Neural progenitor cell (in vitro differentiated cells): Measurements from ENCODE around the gene CPNE1. TPM values are rescaled to one million over a fixed set of nuclear protein-coding genes. Genes with fewer than 3 reads are reported as not detected.

ENCODE experiments used
- DNase-seq: peaks from one replicate; pipeline ENCODE4 v3.0.0-alpha.2; 2016; ENCODE audit warnings: low spot score
- H2AFZ ChIP-seq: fragments of 200-600 bp; sonication (generic); replicated peaks from 2 replicates; pipeline ENCODE4 v1.6.1; 2016; ENCODE audit warnings: antibody characterized with exemption
- H3F3A ChIP-seq: fragments of 200-600 bp; sonication (generic); 2 replicates; pipeline ENCODE4 v1.6.1; 2016; ENCODE audit warnings: antibody characterized with exemption, low read depth
- H3K27ac ChIP-seq: fragments of 200-600 bp; sonication (generic); 2 replicates; pipeline ENCODE4 v1.5.1; 2016; ENCODE audit warnings: mild to moderate bottlenecking
- H3K27me3 ChIP-seq: fragments of 200-600 bp; sonication (generic); 2 replicates; pipeline ENCODE4 v1.6.1; 2016; ENCODE audit warnings: mild to moderate bottlenecking, moderate library complexity
- H3K36me3 ChIP-seq: fragments of 200-600 bp; sonication (generic); 2 replicates; pipeline ENCODE4 v1.5.1; 2016
- H3K4me1 ChIP-seq: fragments of 200-600 bp; sonication (generic); 2 replicates; pipeline ENCODE4 v1.6.1; 2016; ENCODE audit warnings: mixed run types
- H3K4me2 ChIP-seq: fragments of 200-600 bp; sonication (generic); 2 replicates; pipeline ENCODE4 v1.6.1; 2016
- H3K4me3 ChIP-seq: fragments of 200-600 bp; sonication (generic); 2 replicates; pipeline ENCODE4 v1.5.1; 2016
- H3K79me2 ChIP-seq: fragments of 200-600 bp; sonication (generic); 2 replicates; pipeline ENCODE4 v1.6.1; 2016; ENCODE audit warnings: low read depth
- H3K9ac ChIP-seq: fragments of 200-600 bp; sonication (generic); 2 replicates; pipeline ENCODE4 v1.6.1; 2016
- H3K9me3 ChIP-seq: fragments of 200-600 bp; sonication (generic); 2 replicates; pipeline ENCODE4 v1.5.1; 2016; ENCODE audit warnings: low read depth
- H4K20me1 ChIP-seq: fragments of 200-600 bp; sonication (generic); 2 replicates; pipeline ENCODE4 v1.6.1; 2016; ENCODE audit warnings: low read depth
- H3K27ac Mint-ChIP-seq: 3 replicates; pipeline ENCODE4 v1.8.0; 2021; ENCODE audit warnings: mixed read lengths
- H3K27me3 Mint-ChIP-seq: 2 replicates; pipeline ENCODE4 v1.8.0; 2022; ENCODE audit warnings: low read depth, mild to moderate bottlenecking, inconsistent platforms, moderate library complexity, mixed read lengths; ENCODE audit not compliant: insufficient read depth
- H3K36me3 Mint-ChIP-seq: 3 replicates; pipeline ENCODE4 v1.8.0; 2021; ENCODE audit warnings: mixed read lengths
- H3K4me1 Mint-ChIP-seq: 3 replicates; pipeline ENCODE4 v1.8.0; 2021; ENCODE audit warnings: mixed read lengths
- H3K4me3 Mint-ChIP-seq: 3 replicates; pipeline ENCODE4 v1.8.0; 2021; ENCODE audit warnings: mild to moderate bottlenecking, moderate library complexity, mixed read lengths
- H3K9me3 Mint-ChIP-seq: 3 replicates; pipeline ENCODE4 v1.8.0; 2020; ENCODE audit warnings: mixed read lengths
- CTCF ChIP-seq: fragments of 200-600 bp; sonication (generic); IDR thresholded peaks from 2 replicates; pipeline ENCODE4 v1.5.1; 2017; ENCODE audit warnings: antibody characterized with exemption, mild to moderate bottlenecking
- EZH2 ChIP-seq: fragments of 200-600 bp; sonication (generic); IDR thresholded peaks from 2 replicates; pipeline ENCODE4 v1.6.1; 2017; ENCODE audit warnings: antibody characterized with exemption, mild to moderate bottlenecking, moderate library complexity
- EZH2phosphoT487 ChIP-seq: fragments of 200-600 bp; sonication (generic); IDR thresholded peaks from 2 replicates; pipeline ENCODE4 v1.6.1; 2017; ENCODE audit warnings: antibody characterized with exemption
- total RNA-seq: library from RNA; depleted of rRNA; stranded (reverse); fragments of >200 nt; gene quantifications from 2 replicates; pipeline ENCODE4 v1.2.3, GENCODE V29; 2015; ENCODE audit warnings: low replicate concordance

CPNE1 gene
- total RNA-seq, 1 donor from 2014 or later, result 140 TPM

GRCh38 chr20:35602851-35603495, 61.7 kb downstream of the CPNE1 start:
- Histone ChIP-seq H3K36me3 (no peaks in the 10 kb centered on the region), H3K27ac (no peak overlapping the region), H3K4me3 (no peak overlapping the region), H3F3A (no peaks in the 10 kb centered on the region), H4K20me1 (peaks cover 7% of the 10 kb centered on the region), H3K79me2 (no peaks in the 10 kb centered on the region), H3K4me1 (peaks cover 5% of the 10 kb centered on the region), H3K4me2 (no peak overlapping the region), H2AFZ (no peak overlapping the region), H3K9me3 (no peaks in the 10 kb centered on the region), H3K27me3 (peaks cover 53% of the 10 kb centered on the region), H3K9ac (no peak overlapping the region)
- peaks cover 19% of the 10 kb centered on the region for H3K27me3 Mint-ChIP-seq
- TF ChIP-seq EZH2phosphoT487 (no peak), CTCF (no peak), EZH2 (no peak)
- no peak overlapping the region for H3K27ac Mint-ChIP-seq
- DNase-seq, result no peak
- peak overlapping the region; percentile 33 for H3K4me3 Mint-ChIP-seq
- peaks cover 2% of the 10 kb centered on the region for H3K36me3 Mint-ChIP-seq
- peaks cover 7% of the 10 kb centered on the region for H3K4me1 Mint-ChIP-seq
- H3K9me3 Mint-ChIP-seq, result peaks cover 3% of the 10 kb centered on the region

GRCh38 chr20:35601990-35602389, 62.7 kb downstream of the CPNE1 start:
- Mint-ChIP-seq H3K36me3 (peaks cover 2% of the 10 kb centered on the region), H3K4me3 (peak overlapping the region; percentile 74), H3K4me1 (peaks cover 12% of the 10 kb centered on the region), H3K27ac (no peak overlapping the region), H3K9me3 (peaks cover 3% of the 10 kb centered on the region), H3K27me3 (peaks cover 21% of the 10 kb centered on the region)
- peak overlapping the region; percentile 75 for H3K4me2 ChIP-seq
- peak overlapping the region; percentile 58 for H2AFZ ChIP-seq
- H3K27ac ChIP-seq, result no peak overlapping the region
- H3K27me3 ChIP-seq, result peaks cover 53% of the 10 kb centered on the region
- DNase-seq, result no peak
- no peaks in the 10 kb centered on the region for H3K79me2 ChIP-seq
- TF ChIP-seq EZH2phosphoT487, result no peak
- TF ChIP-seq EZH2, result no peak
- TF ChIP-seq CTCF, result no peak
- peaks cover 7% of the 10 kb centered on the region for H4K20me1 ChIP-seq
- no peaks in the 10 kb centered on the region for H3K9me3 ChIP-seq
- no peak overlapping the region for H3K9ac ChIP-seq
- no peaks in the 10 kb centered on the region for H3F3A ChIP-seq
- H3K36me3 ChIP-seq, result no peaks in the 10 kb centered on the region
- peak overlapping the region; percentile 38 for H3K4me3 ChIP-seq
- H3K4me1 ChIP-seq, result peaks cover 7% of the 10 kb centered on the region

- Histone ChIP-seq H3F3A (no peaks in the 10 kb centered on the region), H4K20me1 (peaks cover 7% of the 10 kb centered on the region), H3K36me3 (no peaks in the 10 kb centered on the region), H3K27ac (no peak overlapping the region), H3K27me3 (peaks cover 53% of the 10 kb centered on the region), H3K9ac (no peak overlapping the region), H3K9me3 (no peaks in the 10 kb centered on the region), H3K79me2 (no peaks in the 10 kb centered on the region), H3K4me1 (peaks cover 7% of the 10 kb centered on the region), H3K4me2 (peak overlapping the region; percentile 75), H3K4me3 (peak overlapping the region; percentile 38), H2AFZ (peak overlapping the region; percentile 58)
- Mint-ChIP-seq H3K4me1 (peaks cover 13% of the 10 kb centered on the region), H3K4me3 (peak overlapping the region; percentile 86), H3K9me3 (peaks cover 3% of the 10 kb centered on the region), H3K36me3 (peaks cover 2% of the 10 kb centered on the region), H3K27ac (no peak overlapping the region), H3K27me3 (peaks cover 24% of the 10 kb centered on the region)
- TF ChIP-seq EZH2phosphoT487, result peak; percentile 42
- TF ChIP-seq CTCF, result peak; percentile 39
- TF ChIP-seq EZH2, result peak; percentile 52
- DNase-seq, result peak; percentile 92
Measured at GRCh38 chr20:35600993-35601973, 63.4 kb downstream of the CPNE1 start.
